ENCODE measurements around the gene CD2. TPM values are rescaled to one million over a fixed set of nuclear protein-coding genes. Genes with fewer than 3 reads are reported as not detected.

Gene CD2
- total and polyA plus RNA-seq, 2 of the 8 experiments (the other 6 are each of a cell fraction or from before 2014, with no cell fraction given), result not detected

GRCh38 chr1:116760487-116760886 lies 6.3 kb downstream of the CD2 start:
- H3K9me3 ChIP-seq (ENCODE audit: insufficient read depth in 2 of 2, low read depth in 1 of 2, low read length in 1 of 2), result no peaks in the 10 kb centered on the region
- ChIA-PET POLR2A (ENCODE audit: partially characterized antibody) (no interaction called here), CTCF (ENCODE audit: partially characterized antibody) (interaction anchor here (0.7 to 1.1 kb wide), 4 partner anchors 23 to 122 kb away, joined by 3 to 4 read pairs (median 3); no protein-coding TSS in a partner anchor)
- no peak for FAIRE-seq
- no peak overlapping the region for H3K4me2 ChIP-seq (ENCODE audit: insufficient read depth in 1 of 2, low read depth in 2 of 2, low read length in 2 of 2)
- H3K14ac ChIP-seq (ENCODE audit: insufficient read length), result no peak overlapping the region
- no peak overlapping the region for H2BK5ac ChIP-seq (ENCODE audit: low read depth, low read length)
- H2AFZ ChIP-seq (ENCODE audit: low read length), result no peak overlapping the region
- no peaks in the 10 kb centered on the region for H3K4me1 ChIP-seq (replicated peaks in 1 of 4; ENCODE audit: control insufficient read depth in 3 of 4, insufficient read depth in 4 of 4, low read length in 3 of 4)
- no peak overlapping the region for H3K23ac ChIP-seq (ENCODE audit: insufficient read length)
- H4K5ac ChIP-seq (ENCODE audit: insufficient read length, low read depth, low read length), result no peak overlapping the region
- no peaks in the 10 kb centered on the region for H3K79me2 ChIP-seq (ENCODE audit: control insufficient read depth in 1 of 2, insufficient read depth in 2 of 2, low read length in 2 of 2)
- peak in 1 of 2 experiments; percentile 23 for DNase-seq (ENCODE audit: low read depth in 1 of 2, low spot score in 2 of 2)
- H3K36me3 ChIP-seq (ENCODE audit: control insufficient read depth in 2 of 4, insufficient read depth in 4 of 4, low read length in 3 of 4), result no peaks in the 10 kb centered on the region
- H4K91ac ChIP-seq (replicated peaks; ENCODE audit: insufficient read length, low read length), result no peak overlapping the region
- no peak overlapping the region for H3K18ac ChIP-seq (ENCODE audit: extremely low read depth, low read length)
- H3K27ac ChIP-seq (ENCODE audit: low read depth, low read length), result no peak overlapping the region
- H2BK20ac ChIP-seq (ENCODE audit: low read length), result no peak overlapping the region
- H3K23me2 ChIP-seq (ENCODE audit: low read depth, low read length), result no peaks in the 10 kb centered on the region
- H4K8ac ChIP-seq (ENCODE audit: extremely low read depth, insufficient read depth, low read length), result no peak overlapping the region
- no peak overlapping the region for H3K4ac ChIP-seq (replicated peaks; ENCODE audit: insufficient read length, low read depth, low read length)
- H2BK15ac ChIP-seq (ENCODE audit: low read length), result no peak overlapping the region
- no peaks in the 10 kb centered on the region for H3K27me3 ChIP-seq (replicated peaks in 1 of 4; ENCODE audit: control insufficient read depth in 3 of 4, extremely low read depth in 1 of 4, insufficient read depth in 3 of 4, low read length in 3 of 4)
- no peak overlapping the region for H3K4me3 ChIP-seq (ENCODE audit: extremely low read depth in 1 of 4, insufficient read depth in 2 of 4, low read depth in 3 of 4, low read length in 4 of 4)
- H3K79me1 ChIP-seq (ENCODE audit: low read depth, low read length), result no peaks in the 10 kb centered on the region
- no peak overlapping the region for H3K56ac ChIP-seq (replicated peaks; ENCODE audit: insufficient read length, low read depth, low read length)
- no peak overlapping the region for H2BK12ac ChIP-seq (ENCODE audit: low read depth, low read length)
- H4K20me1 ChIP-seq (replicated peaks in 1 of 2; ENCODE audit: control insufficient read depth in 1 of 2, insufficient read depth in 2 of 2, low read length in 2 of 2), result no peaks in the 10 kb centered on the region
- no peak overlapping the region for H3K9ac ChIP-seq (replicated peaks in 1 of 4; ENCODE audit: extremely low read depth in 1 of 4, low read depth in 3 of 4, low read length in 3 of 4)
- no peak overlapping the region for H2AK5ac ChIP-seq (ENCODE audit: low read depth, low read length)
- 96% methylated on average over 3 of the region's 3 CpGs; no CpG with 5 or more reads in 1 of the 2 experiments for WGBS, 2 experiments (ENCODE audit: extremely low coverage in 1 of 2, insufficient coverage in 1 of 2, insufficient read length in 1 of 2, insufficient replicate concordance in 2 of 2, low coverage in 1 of 2, low lambda C conversion rate in 2 of 2, missing lambda C conversion rate in 1 of 2)
- no peak overlapping the region for H2BK120ac ChIP-seq (replicated peaks; ENCODE audit: low read depth, low read length)
- no peak for TF ChIP-seq GABPA (IDR thresholded peaks at IDR 0.05; ENCODE audit: borderline replicate concordance, insufficient read depth, low read length)
- no peak for TF ChIP-seq MAFK (IDR thresholded peaks at IDR 0.05; ENCODE audit: low read depth, low read length)
- TF ChIP-seq NRF1 (IDR thresholded peaks at IDR 0.05; ENCODE audit: low read depth, low read length), result no peak
- no peak for TF ChIP-seq ATF2 (IDR thresholded peaks at IDR 0.05; ENCODE audit: low read length)
- no peak for TF ChIP-seq CHD1 (IDR thresholded peaks at IDR 0.05; ENCODE audit: low read depth, low read length)
- no peak for TF ChIP-seq JUND (IDR thresholded peaks at IDR 0.05; ENCODE audit: low read length)
- no peak for TF ChIP-seq TCF12 (IDR thresholded peaks at IDR 0.05; ENCODE audit: low read depth, low read length)
- TF ChIP-seq EZH2 (IDR thresholded peaks at IDR 0.05; ENCODE audit: low read depth, low read length, severe bottlenecking), result no peak
- no peak for TF ChIP-seq POLR2A (IDR thresholded peaks at IDR 0.05; ENCODE audit: control extremely low read depth in 1 of 2, low read depth in 2 of 2, low read length in 2 of 2)
- no peak for TF ChIP-seq NANOG (IDR thresholded peaks at IDR 0.05; ENCODE audit: insufficient read depth, low read depth, low read length, poor library complexity, severe bottlenecking)
- TF ChIP-seq POLR2AphosphoS5 (IDR thresholded peaks at IDR 0.05; ENCODE audit: low read depth, low read length), result no peak
- TF ChIP-seq RXRA (IDR thresholded peaks at IDR 0.05; ENCODE audit: insufficient read depth, low read depth, low read length), result no peak
- TF ChIP-seq RAD21 (IDR thresholded peaks at IDR 0.05 in 1 of 2, conservative IDR thresholded peaks at IDR 0.05 in 1 of 2; ENCODE audit: low read depth in 2 of 2, low read length in 2 of 2), result no peak

Data from H1 (cell line).